K562 (cell line): ENCODE data around the gene DNM1. TPM values are rescaled to one million over a fixed set of nuclear protein-coding genes. Genes with fewer than 3 reads are reported as not detected.

Source experiments
- ETV1 ChIP-seq: fragments of 450-650 bp; conservative IDR thresholded peaks from 2 replicates; pipeline ENCODE4 v1.6.1; 2016; ENCODE audit warnings: missing genetic modification characterization, control low read depth, low read depth, missing compliant biosample characterization
- HCFC1 ChIP-seq: IDR thresholded peaks from 2 replicates; pipeline ENCODE4 v1.6.1; 2012; ENCODE audit warnings: low read depth, low read length, improper control_type of control experiment
- HIVEP1 ChIP-seq: fragments of 250-450 bp; sonication (Bioruptor Pico); IDR thresholded peaks from 2 replicates; pipeline ENCODE4 v1.4.0; 2020; ENCODE audit warnings: mild to moderate bottlenecking
- KAT2B ChIP-seq: IDR thresholded peaks from one replicate; pipeline ENCODE4 v1.6.1; 2012; ENCODE audit warnings: low read depth, mild to moderate bottlenecking, control low read depth, inconsistent platforms, low read length, moderate library complexity
- KHSRP ChIP-seq: fragments of 450-650 bp; IDR thresholded peaks from 2 replicates; pipeline ENCODE4 v1.6.1; 2017
- MAZ ChIP-seq, 2 experiments: fragments of 450-650 bp in 1 of 2; sonication (generic) in 1 of 2; formaldehyde crosslinking; IDR thresholded peaks in 1 of 2; conservative IDR thresholded peaks in 1 of 2; 2 replicates each; pipeline versions ENCODE4 v1.4.0 to v1.5.0; 2020; ENCODE audit warnings: mild to moderate bottlenecking in 1 of 2, missing genetic modification reagents in 1 of 2
- MXI1 ChIP-seq: IDR thresholded peaks from 2 replicates; pipeline ENCODE4 v1.6.1; 2011; ENCODE audit warnings: low read depth, mild to moderate bottlenecking, improper control_type of control experiment, low read length
- NR1H2 ChIP-seq: sonication (generic); formaldehyde crosslinking; IDR thresholded peaks from 2 replicates; pipeline ENCODE4 v1.4.0; 2020; ENCODE audit warnings: mild to moderate bottlenecking, missing genetic modification reagents
- POLR2AphosphoS2 ChIP-seq: IDR thresholded peaks from 2 replicates; pipeline ENCODE4 v1.6.1; 2012; ENCODE audit warnings: low read length, improper control_type of control experiment
- RFX1 ChIP-seq: fragments of 450-650 bp; IDR thresholded peaks from 2 replicates; pipeline ENCODE4 v1.6.1; 2016; ENCODE audit warnings: mild to moderate bottlenecking, moderate library complexity
- TEAD1 ChIP-seq, 2 experiments: fragments of 450-650 bp in 1 of 2; sonication (generic) in 1 of 2; formaldehyde crosslinking; IDR thresholded peaks; 2 replicates each; pipeline versions ENCODE4 v1.4.0 to v1.8.0; 2020 to 2022; ENCODE audit warnings: mild to moderate bottlenecking in 2 of 2, missing genetic modification reagents in 1 of 2
- ZNF232 ChIP-seq: sonication (generic); formaldehyde crosslinking; IDR thresholded peaks from 2 replicates; pipeline ENCODE4 v1.8.0; 2022; ENCODE audit warnings: mild to moderate bottlenecking, missing genetic modification reagents
- ZNF253 ChIP-seq: fragments of 250-450 bp; sonication (Bioruptor Pico); conservative IDR thresholded peaks from 2 replicates; pipeline ENCODE4 v1.6.1; 2021; ENCODE audit warnings: mild to moderate bottlenecking
- ZNF408 ChIP-seq: fragments of 250-450 bp; sonication (Bioruptor Pico); IDR thresholded peaks from 2 replicates; pipeline ENCODE4 v1.4.0; 2020; ENCODE audit warnings: low read depth, mild to moderate bottlenecking, moderate library complexity
- ZNF707 ChIP-seq: fragments of 250-450 bp; sonication (Bioruptor Pico); conservative IDR thresholded peaks from 2 replicates; pipeline ENCODE4 v1.8.0; 2022; ENCODE audit warnings: inconsistent platforms, mild to moderate bottlenecking, moderate library complexity
- ZNF76 ChIP-seq: fragments of 250-450 bp; sonication (Bioruptor Pico); IDR thresholded peaks from 2 replicates; pipeline ENCODE4 v1.4.0; 2020; ENCODE audit warnings: mild to moderate bottlenecking, moderate library complexity, borderline replicate concordance
- polyA plus RNA-seq, 8 experiments: library from polyadenylated mRNA; depleted of rRNA in 4 of 8; stranded (reverse) in 5 of 8; unstranded in 3 of 8; fragments of >200 nt; fragmentation: Nextera tagmentation in 2 of 8; fragmentation: Illumina TruSeq in 1 of 8; extraction: Ambion mirVana in 2 of 8; extraction: Trizol in 1 of 8; gene quantifications; 2 replicates each; pipeline versions ENCODE4 v1.2.1 to v1.2.3, GENCODE V29; 2011 to 2014; ENCODE audit warnings: inconsistent platforms in 1 of 8, missing spikeins in 1 of 8
- total RNA-seq, 7 experiments: library from RNA; depleted of rRNA in 6 of 7; stranded (reverse); fragments of >200 nt in 6 of 7; fragmentation: Illumina TruSeq in 2 of 7; extraction: Trizol in 2 of 7; gene quantifications; 2 replicates each; pipeline versions ENCODE4 v1.2.1 to v1.2.3, GENCODE V29; 2011 to 2021; ENCODE audit warnings: low replicate concordance in 1 of 7
- TF ChIP-seq, protein P1 (sequence below): fragments of 450-650 bp; formaldehyde crosslinking; IDR thresholded peaks from 2 replicates; pipeline ENCODE4 v1.4.0; 2022; ENCODE audit warnings: mild to moderate bottlenecking, moderate library complexity
- TF ChIP-seq, protein P2 (sequence below), 2 experiments: fragments of 450-650 bp; IDR thresholded peaks; 2 replicates each; pipeline ENCODE4 v1.6.1; 2018; ENCODE audit warnings: mild to moderate bottlenecking in 2 of 2, low read depth in 1 of 2; ENCODE audit not compliant: partially characterized antibody in 2 of 2
- TF ChIP-seq, protein P3 (sequence below): fragments of 250-450 bp; sonication (Bioruptor Pico); IDR thresholded peaks from 2 replicates; pipeline ENCODE4 v1.4.0; 2020; ENCODE audit warnings: borderline replicate concordance
- TF ChIP-seq, protein P4 (sequence below): fragments of 250-450 bp; sonication (Bioruptor Pico); IDR thresholded peaks from 2 replicates; pipeline ENCODE4 v1.8.0; 2022; ENCODE audit warnings: moderate library complexity, mild to moderate bottlenecking, inconsistent platforms

DNM1 gene
- total and polyA plus RNA-seq, 9 of the 15 experiments (the other 6 are each of a cell fraction or from before 2014, with no cell fraction given) = 0.39 to 23.1 (median 9.1) TPM

DNA sequence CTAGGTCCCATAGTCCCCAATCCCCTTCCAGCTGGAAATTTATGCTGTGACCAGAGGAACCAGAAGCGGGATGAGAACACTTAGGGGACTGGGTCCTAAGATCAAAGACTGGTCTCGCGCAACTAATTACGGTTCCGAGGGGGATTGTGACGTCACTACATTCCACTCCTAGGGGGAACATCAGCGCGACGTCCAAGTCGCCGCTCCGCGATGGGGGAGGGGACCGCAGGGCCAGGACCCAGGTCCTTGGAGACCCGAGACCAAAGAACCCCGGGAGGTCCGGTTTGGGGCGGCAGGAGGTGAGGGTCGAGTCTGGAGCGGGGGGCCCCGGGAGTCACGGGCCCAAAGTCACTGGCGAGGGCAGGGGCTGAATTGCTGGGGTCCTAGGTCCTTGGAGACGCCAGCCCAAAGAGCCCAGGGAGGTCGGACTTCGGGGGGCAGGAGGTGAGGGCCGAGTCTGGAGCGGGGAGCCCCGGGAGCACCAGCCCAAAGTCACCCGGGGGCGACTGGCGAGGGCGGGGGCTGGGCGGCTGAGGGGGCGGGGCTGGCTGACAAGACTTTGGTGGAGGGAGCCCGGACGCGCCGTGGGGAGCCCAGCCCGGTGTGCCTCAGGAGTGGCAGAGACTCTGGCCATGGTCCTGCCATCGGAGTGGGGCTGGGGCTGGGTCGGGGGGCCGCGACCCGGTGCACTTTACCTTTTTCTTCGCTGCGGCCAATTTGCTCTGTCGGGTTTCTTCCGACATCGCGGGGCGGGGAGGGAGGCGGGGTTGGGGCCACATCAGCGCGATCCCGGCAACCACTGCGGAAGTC, 72.2 kb downstream of the DNM1 start, which contains the start of gene GOLGA2 (continued):
- TF ChIP-seq NR1H2 (CRISPR knock-in tag) = no peak
- no peak for TF ChIP-seq RFX1
- TF ChIP-seq ETV1 = 0 out of 2 replicates have a peak, but pooled peaks have one; percentile 22
- TF ChIP-seq MAZ (CRISPR knock-in tag; conservative IDR thresholded peaks at IDR 0.05 in 1 of 2, IDR thresholded peaks at IDR 0.05 in 1 of 2) = peak in 1 of 2 experiments; percentile 88; a peak in 2 of 4 replicates
- peak; percentile 20; the same call in 1 of the 2 replicates for TF ChIP-seq POLR2AphosphoS2
- TF ChIP-seq, protein P1, sequence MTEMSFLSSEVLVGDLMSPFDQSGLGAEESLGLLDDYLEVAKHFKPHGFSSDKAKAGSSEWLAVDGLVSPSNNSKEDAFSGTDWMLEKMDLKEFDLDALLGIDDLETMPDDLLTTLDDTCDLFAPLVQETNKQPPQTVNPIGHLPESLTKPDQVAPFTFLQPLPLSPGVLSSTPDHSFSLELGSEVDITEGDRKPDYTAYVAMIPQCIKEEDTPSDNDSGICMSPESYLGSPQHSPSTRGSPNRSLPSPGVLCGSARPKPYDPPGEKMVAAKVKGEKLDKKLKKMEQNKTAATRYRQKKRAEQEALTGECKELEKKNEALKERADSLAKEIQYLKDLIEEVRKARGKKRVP (CRISPR knock-in tag) = 0 out of 2 replicates have a peak, but pooled peaks have one; percentile 22
- TF ChIP-seq KHSRP = no peak
- TF ChIP-seq, protein P2, sequence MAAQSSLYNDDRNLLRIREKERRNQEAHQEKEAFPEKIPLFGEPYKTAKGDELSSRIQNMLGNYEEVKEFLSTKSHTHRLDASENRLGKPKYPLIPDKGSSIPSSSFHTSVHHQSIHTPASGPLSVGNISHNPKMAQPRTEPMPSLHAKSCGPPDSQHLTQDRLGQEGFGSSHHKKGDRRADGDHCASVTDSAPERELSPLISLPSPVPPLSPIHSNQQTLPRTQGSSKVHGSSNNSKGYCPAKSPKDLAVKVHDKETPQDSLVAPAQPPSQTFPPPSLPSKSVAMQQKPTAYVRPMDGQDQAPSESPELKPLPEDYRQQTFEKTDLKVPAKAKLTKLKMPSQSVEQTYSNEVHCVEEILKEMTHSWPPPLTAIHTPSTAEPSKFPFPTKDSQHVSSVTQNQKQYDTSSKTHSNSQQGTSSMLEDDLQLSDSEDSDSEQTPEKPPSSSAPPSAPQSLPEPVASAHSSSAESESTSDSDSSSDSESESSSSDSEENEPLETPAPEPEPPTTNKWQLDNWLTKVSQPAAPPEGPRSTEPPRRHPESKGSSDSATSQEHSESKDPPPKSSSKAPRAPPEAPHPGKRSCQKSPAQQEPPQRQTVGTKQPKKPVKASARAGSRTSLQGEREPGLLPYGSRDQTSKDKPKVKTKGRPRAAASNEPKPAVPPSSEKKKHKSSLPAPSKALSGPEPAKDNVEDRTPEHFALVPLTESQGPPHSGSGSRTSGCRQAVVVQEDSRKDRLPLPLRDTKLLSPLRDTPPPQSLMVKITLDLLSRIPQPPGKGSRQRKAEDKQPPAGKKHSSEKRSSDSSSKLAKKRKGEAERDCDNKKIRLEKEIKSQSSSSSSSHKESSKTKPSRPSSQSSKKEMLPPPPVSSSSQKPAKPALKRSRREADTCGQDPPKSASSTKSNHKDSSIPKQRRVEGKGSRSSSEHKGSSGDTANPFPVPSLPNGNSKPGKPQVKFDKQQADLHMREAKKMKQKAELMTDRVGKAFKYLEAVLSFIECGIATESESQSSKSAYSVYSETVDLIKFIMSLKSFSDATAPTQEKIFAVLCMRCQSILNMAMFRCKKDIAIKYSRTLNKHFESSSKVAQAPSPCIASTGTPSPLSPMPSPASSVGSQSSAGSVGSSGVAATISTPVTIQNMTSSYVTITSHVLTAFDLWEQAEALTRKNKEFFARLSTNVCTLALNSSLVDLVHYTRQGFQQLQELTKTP (IDR thresholded peaks at IDR 0.05; ENCODE audit: low read depth in 1 of 2, partially characterized antibody in 2 of 2) = no peak
- TF ChIP-seq, protein P3, sequence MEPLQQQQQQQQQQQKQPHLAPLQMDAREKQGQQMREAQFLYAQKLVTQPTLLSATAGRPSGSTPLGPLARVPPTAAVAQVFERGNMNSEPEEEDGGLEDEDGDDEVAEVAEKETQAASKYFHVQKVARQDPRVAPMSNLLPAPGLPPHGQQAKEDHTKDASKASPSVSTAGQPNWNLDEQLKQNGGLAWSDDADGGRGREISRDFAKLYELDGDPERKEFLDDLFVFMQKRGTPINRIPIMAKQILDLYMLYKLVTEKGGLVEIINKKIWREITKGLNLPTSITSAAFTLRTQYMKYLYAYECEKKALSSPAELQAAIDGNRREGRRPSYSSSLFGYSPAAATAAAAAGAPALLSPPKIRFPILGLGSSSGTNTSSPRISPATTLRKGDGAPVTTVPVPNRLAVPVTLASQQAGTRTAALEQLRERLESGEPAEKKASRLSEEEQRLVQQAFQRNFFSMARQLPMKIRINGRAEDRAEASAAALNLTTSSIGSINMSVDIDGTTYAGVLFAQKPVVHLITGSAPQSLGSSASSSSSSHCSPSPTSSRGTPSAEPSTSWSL = 0 out of 2 replicates have a peak, but pooled peaks have one; percentile 66
- TF ChIP-seq ZNF408 (CRISPR knock-in tag) = peak; percentile 15; the same call in 1 of the 2 replicates
- TF ChIP-seq MXI1 = 0 out of 2 replicates have a peak, but pooled peaks have one; percentile 35
- no peak for TF ChIP-seq KAT2B
- TF ChIP-seq HIVEP1 = 0 out of 2 replicates have a peak, but pooled peaks have one; percentile 32
- peak; percentile 34; the same call in 1 of the 2 replicates for TF ChIP-seq HCFC1
- TF ChIP-seq ZNF707 (CRISPR knock-in tag) = 0 out of 2 replicates have a peak, but pooled peaks have one; percentile 41
- TF ChIP-seq TEAD1 (CRISPR knock-in tag; IDR thresholded peaks at IDR 0.05) = peak in 1 of 2 experiments; percentile 77; a peak in 2 of 4 replicates
- TF ChIP-seq ZNF76 = 0 out of 2 replicates have a peak, but pooled peaks have one; percentile 40
- TF ChIP-seq ZNF232 (CRISPR knock-in tag) = no peak
- peak; percentile 69; the same call in 1 of the 2 replicates for TF ChIP-seq ZNF253 (CRISPR knock-in tag)
- TF ChIP-seq, protein P4, sequence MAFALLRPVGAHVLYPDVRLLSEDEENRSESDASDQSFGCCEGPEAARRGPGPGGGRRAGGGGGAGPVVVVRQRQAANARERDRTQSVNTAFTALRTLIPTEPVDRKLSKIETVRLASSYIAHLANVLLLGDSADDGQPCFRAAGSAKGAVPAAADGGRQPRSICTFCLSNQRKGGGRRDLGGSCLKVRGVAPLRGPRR = peak; percentile 79; the same call in 1 of the 2 replicates
